Keratinocyte (primary cell): ENCODE measurements around the gene CARD6.

ENCODE experiments used
- EZH2 ChIP-seq: IDR thresholded peaks from one replicate; pipeline ENCODE4 v1.6.1; 2012; ENCODE audit warnings: inconsistent platforms, mild to moderate bottlenecking, low read length, moderate library complexity
- TF ChIP-seq, protein P1 (sequence below), 3 experiments: IDR thresholded peaks in 1 of 3; conservative IDR thresholded peaks in 1 of 3; optimal IDR thresholded peaks in 1 of 3; 2 replicates in 2 of 3; 3 replicates in 1 of 3; pipeline versions ENCODE3 to v1.5.1; 2011; ENCODE audit warnings: low read length in 3 of 3, mild to moderate bottlenecking in 3 of 3, moderate library complexity in 2 of 3, control low read depth in 1 of 3, inconsistent platforms in 1 of 3; ENCODE audit not compliant: insufficient read depth in 2 of 3; ENCODE audit errors: extremely low read depth in 1 of 3

DNA sequence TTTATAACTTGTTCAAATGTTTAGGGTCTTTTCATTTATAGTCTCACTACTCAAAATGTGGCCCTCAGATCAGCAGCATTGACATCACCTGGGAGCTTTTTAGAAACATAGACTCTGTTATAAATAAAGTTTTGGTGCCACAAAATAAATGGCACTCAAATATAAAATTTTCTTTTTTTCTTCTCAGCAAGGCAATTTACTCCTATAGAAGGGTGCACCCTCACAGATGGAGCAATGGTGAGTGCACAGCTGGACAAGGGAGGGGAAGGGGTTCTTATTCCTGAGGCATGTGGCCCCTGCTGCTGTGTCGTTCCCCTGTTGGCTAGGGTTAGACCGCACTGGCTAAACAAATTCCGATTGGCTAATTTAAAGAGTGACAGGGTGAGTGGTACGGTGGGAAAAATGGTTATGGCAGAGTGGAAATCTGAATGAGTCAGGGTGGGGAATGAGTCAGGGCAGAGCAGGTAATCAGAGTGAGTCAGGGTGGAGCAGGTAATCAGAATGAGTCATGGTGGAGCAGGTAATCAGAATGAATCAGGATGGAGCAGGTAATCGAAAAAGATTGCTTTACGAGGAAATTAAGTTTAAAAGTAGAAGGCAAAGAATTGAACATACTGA lies 36.3 kb downstream of the CARD6 start:
- TF ChIP-seq, protein P1, sequence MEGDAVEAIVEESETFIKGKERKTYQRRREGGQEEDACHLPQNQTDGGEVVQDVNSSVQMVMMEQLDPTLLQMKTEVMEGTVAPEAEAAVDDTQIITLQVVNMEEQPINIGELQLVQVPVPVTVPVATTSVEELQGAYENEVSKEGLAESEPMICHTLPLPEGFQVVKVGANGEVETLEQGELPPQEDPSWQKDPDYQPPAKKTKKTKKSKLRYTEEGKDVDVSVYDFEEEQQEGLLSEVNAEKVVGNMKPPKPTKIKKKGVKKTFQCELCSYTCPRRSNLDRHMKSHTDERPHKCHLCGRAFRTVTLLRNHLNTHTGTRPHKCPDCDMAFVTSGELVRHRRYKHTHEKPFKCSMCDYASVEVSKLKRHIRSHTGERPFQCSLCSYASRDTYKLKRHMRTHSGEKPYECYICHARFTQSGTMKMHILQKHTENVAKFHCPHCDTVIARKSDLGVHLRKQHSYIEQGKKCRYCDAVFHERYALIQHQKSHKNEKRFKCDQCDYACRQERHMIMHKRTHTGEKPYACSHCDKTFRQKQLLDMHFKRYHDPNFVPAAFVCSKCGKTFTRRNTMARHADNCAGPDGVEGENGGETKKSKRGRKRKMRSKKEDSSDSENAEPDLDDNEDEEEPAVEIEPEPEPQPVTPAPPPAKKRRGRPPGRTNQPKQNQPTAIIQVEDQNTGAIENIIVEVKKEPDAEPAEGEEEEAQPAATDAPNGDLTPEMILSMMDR (optimal IDR thresholded peaks at IDR 0.05 in 1 of 3, IDR thresholded peaks at IDR 0.05 in 1 of 3, conservative IDR thresholded peaks at IDR 0.05 in 1 of 3; ENCODE audit: extremely low read depth in 1 of 3, insufficient read depth in 2 of 3, low read length in 3 of 3), result no peak
- TF ChIP-seq EZH2, result no peak
